ENCODE data around the gene SPOCK3.

SPOCK3 gene

DNA sequence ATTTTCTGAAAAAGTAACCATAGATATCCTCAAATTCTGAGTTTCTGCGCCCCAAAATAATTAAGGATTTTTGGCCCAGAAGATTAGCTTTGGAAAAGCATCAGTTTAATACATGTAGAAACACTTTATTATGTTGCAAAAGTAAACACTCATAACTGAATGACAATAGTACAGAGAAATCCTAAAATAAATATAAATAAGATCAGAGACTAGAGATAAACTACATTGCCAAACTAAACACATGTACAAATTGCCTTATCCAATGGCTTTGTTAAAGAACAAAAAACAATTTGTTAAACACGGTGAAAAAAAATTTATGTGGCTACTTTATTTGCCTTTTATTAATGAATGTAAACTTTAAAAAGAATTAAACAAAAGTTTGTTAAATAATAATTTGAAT lies 17.5 kb downstream of the SPOCK3 start:
- no peak for TF ChIP-seq CTCF (IDR thresholded peaks at IDR 0.05; ENCODE audit: poor library complexity, severe bottlenecking)
- Histone ChIP-seq H3K9me3 (ENCODE audit: severe bottlenecking) (no peaks in the 10 kb centered on the region), H3K27ac (ENCODE audit: poor library complexity, severe bottlenecking) (no peak overlapping the region), H3K27me3 (ENCODE audit: insufficient read depth, poor library complexity, severe bottlenecking) (no peaks in the 10 kb centered on the region), H3K4me3 (ENCODE audit: severe bottlenecking) (no peak overlapping the region), H3K4me1 (ENCODE audit: insufficient read depth, poor library complexity, severe bottlenecking) (peaks cover 4% of the 10 kb centered on the region), H3K36me3 (ENCODE audit: low read depth) (no peaks in the 10 kb centered on the region)
- DNase-seq (ENCODE audit: low spot score) (no peak), ATAC-seq (ENCODE audit: low read depth) (no peak)

GRCh38 chr4:167210166-167210565 lies 24.1 kb downstream of the SPOCK3 start:
- H3K9me3 ChIP-seq (ENCODE audit: severe bottlenecking): no peaks in the 10 kb centered on the region
- H3K27ac ChIP-seq (ENCODE audit: poor library complexity, severe bottlenecking): no peak overlapping the region
- ATAC-seq (ENCODE audit: low read depth) (no peak), DNase-seq (ENCODE audit: low spot score) (no peak)
- H3K4me3 ChIP-seq (ENCODE audit: severe bottlenecking): no peak overlapping the region
- no peaks in the 10 kb centered on the region for H3K4me1 ChIP-seq (ENCODE audit: insufficient read depth, poor library complexity, severe bottlenecking)
- no peak for TF ChIP-seq CTCF (IDR thresholded peaks at IDR 0.05; ENCODE audit: poor library complexity, severe bottlenecking)
- no peaks in the 10 kb centered on the region for H3K36me3 ChIP-seq (ENCODE audit: low read depth)
- H3K27me3 ChIP-seq (ENCODE audit: insufficient read depth, poor library complexity, severe bottlenecking): no peaks in the 10 kb centered on the region

DNA sequence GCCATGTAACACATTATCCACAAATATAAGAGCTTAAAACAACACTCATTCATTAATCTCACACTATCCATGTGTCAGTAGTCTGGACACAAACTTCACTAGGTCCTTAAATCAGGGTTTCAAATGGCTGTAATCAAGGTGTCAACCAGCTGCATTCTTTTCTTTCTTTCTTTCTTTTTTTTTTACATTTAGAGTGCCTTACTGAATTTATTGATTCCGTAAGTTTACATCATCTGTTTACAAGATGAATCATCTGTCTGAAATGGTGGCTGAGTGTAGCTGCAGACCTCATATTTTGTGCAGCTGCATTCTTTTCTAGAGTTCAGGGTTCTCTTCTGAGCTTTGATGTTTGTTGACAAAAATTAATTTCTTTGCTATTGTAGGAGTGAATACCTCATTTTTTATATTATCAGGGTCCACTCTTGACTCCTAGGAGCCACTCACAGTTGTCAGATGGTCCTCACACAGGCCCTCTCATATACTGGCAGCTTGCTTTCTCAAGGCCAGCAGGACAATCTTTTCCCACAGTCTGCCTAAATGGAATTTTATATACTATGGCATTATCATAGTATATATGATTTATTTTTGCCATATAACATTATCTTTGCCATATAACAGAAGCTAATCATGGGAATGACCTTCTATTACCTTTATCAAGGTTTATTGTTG lies 37.8 kb downstream of the SPOCK3 start:
- Histone ChIP-seq H3K27me3 (ENCODE audit: insufficient read depth, poor library complexity, severe bottlenecking) (no peaks in the 10 kb centered on the region), H3K4me1 (ENCODE audit: insufficient read depth, poor library complexity, severe bottlenecking) (peaks cover 9% of the 10 kb centered on the region), H3K4me3 (ENCODE audit: severe bottlenecking) (no peak overlapping the region), H3K27ac (ENCODE audit: poor library complexity, severe bottlenecking) (no peak overlapping the region), H3K36me3 (ENCODE audit: low read depth) (no peaks in the 10 kb centered on the region), H3K9me3 (ENCODE audit: severe bottlenecking) (no peaks in the 10 kb centered on the region)
- DNase-seq (ENCODE audit: low spot score) (no peak), ATAC-seq (ENCODE audit: low read depth) (peak; percentile 66)
- no peak for TF ChIP-seq CTCF (IDR thresholded peaks at IDR 0.05; ENCODE audit: poor library complexity, severe bottlenecking)

DNA sequence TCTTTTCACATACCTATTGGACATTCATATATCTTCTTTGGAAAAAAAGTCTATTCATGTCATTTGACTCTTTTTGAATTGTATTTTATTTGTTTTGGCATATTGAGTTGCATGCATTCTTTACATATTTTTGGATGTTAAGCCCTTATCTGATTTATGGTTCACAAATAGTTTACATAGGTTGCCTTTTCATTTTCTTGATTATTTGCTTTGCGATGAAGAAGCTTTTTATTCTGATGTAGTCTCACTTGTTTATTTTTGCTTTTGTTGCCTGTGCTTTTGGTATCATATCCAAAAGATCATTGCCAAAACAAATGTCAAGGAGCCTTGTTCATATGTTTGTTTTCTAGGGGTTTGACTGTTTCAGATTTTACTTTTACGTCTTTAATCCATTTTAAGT lies 43.9 kb downstream of the SPOCK3 start:
- Histone ChIP-seq H3K9me3 (ENCODE audit: severe bottlenecking) (no peaks in the 10 kb centered on the region), H3K27ac (ENCODE audit: poor library complexity, severe bottlenecking) (no peak overlapping the region), H3K27me3 (ENCODE audit: insufficient read depth, poor library complexity, severe bottlenecking) (no peaks in the 10 kb centered on the region), H3K4me3 (ENCODE audit: severe bottlenecking) (no peak overlapping the region), H3K4me1 (ENCODE audit: insufficient read depth, poor library complexity, severe bottlenecking) (no peaks in the 10 kb centered on the region), H3K36me3 (ENCODE audit: low read depth) (no peaks in the 10 kb centered on the region)
- DNase-seq (ENCODE audit: low spot score): no peak
- ATAC-seq (ENCODE audit: low read depth): no peak
- TF ChIP-seq CTCF (IDR thresholded peaks at IDR 0.05; ENCODE audit: poor library complexity, severe bottlenecking): no peak

DNA sequence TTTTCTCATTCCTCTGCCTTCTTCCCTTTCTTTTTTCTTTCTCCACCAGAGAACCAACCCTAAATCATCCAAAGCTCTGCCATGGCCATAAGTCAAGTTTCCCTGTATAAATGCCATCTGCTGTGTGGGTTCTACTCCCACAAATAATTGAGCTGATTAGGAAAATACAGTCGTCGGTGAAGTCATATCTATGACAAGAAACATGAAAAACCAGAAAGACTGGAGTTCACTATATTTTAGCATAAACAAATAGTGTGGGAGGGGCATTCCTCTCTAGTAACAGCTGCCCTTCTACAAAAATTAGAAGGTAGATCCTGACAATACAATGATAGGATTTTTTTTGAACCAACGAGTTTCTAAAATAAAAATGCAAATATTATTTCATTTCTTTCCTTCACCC lies 48.8 kb downstream of the SPOCK3 start:
- ATAC-seq (ENCODE audit: low read depth) (no peak), DNase-seq (ENCODE audit: low spot score) (no peak)
- H3K4me1 ChIP-seq (ENCODE audit: insufficient read depth, poor library complexity, severe bottlenecking): no peaks in the 10 kb centered on the region
- no peak overlapping the region for H3K27ac ChIP-seq (ENCODE audit: poor library complexity, severe bottlenecking)
- no peaks in the 10 kb centered on the region for H3K27me3 ChIP-seq (ENCODE audit: insufficient read depth, poor library complexity, severe bottlenecking)
- TF ChIP-seq CTCF (IDR thresholded peaks at IDR 0.05; ENCODE audit: poor library complexity, severe bottlenecking): no peak
- H3K36me3 ChIP-seq (ENCODE audit: low read depth): no peaks in the 10 kb centered on the region
- H3K9me3 ChIP-seq (ENCODE audit: severe bottlenecking): no peaks in the 10 kb centered on the region
- H3K4me3 ChIP-seq (ENCODE audit: severe bottlenecking): no peak overlapping the region
